GM21381 (cell line): ENCODE results near the gene NEURL3.
"Not testable (repeated sequence)": the region's sequence is repeated elsewhere in the genome, so short reads cannot be mapped to it uniquely, and the experiment has no call there.

Source experiments
- ATAC-seq: cut with Tn5 transposase; IDR thresholded peaks from one replicate; pipeline ENCODE4 v1.9.1; 2021; ENCODE audit warnings: mild to moderate bottlenecking, moderate library complexity; ENCODE audit not compliant: unreplicated experiment

The NEURL3 gene

GRCh38 chr2:96505231-96505889, at the start of gene NEURL3:
NEURL3 (minus strand) TSS chr2:96505357; CDS start chr2:96505286, 71 bp downstream.
- ATAC-seq: no peak

- ATAC-seq: no peak
These were observed 49.4 kb upstream of the NEURL3 start for GRCh38 chr2:96554293-96555145.

- not testable (repeated sequence) for ATAC-seq
These were observed 48.8 kb upstream of the NEURL3 start for GRCh38 chr2:96553957-96554292.

GRCh38 chr2:96553176-96553956, 48.2 kb upstream of the NEURL3 start:
- ATAC-seq: no peak

- ATAC-seq: no peak
These were observed 47.4 kb upstream of the NEURL3 start for GRCh38 chr2:96552315-96553175.

- no peak for ATAC-seq
These were observed 46.6 kb upstream of the NEURL3 start for GRCh38 chr2:96551605-96552314.

- ATAC-seq: no peak
These were observed 45.8 kb upstream of the NEURL3 start for GRCh38 chr2:96550787-96551604.

GRCh38 chr2:96549967-96550786, 45.0 kb upstream of the NEURL3 start:
- ATAC-seq: no peak

GRCh38 chr2:96549466-96549785, 44.3 kb upstream of the NEURL3 start:
- no peak for ATAC-seq

GRCh38 chr2:96548558-96549465, 43.7 kb upstream of the NEURL3 start:
- ATAC-seq: no peak

GRCh38 chr2:96547731-96548171, 42.6 kb upstream of the NEURL3 start:
- ATAC-seq: no peak

GRCh38 chr2:96547203-96547641, 42.1 kb upstream of the NEURL3 start:
- no peak for ATAC-seq

- no peak for ATAC-seq
These were observed 41.6 kb upstream of the NEURL3 start for GRCh38 chr2:96546797-96547196.

- no peak for ATAC-seq
These were observed 41.2 kb upstream of the NEURL3 start for GRCh38 chr2:96546321-96546720.

- ATAC-seq: no peak
These were observed 37.3 kb upstream of the NEURL3 start for GRCh38 chr2:96542357-96542977.

- no peak for ATAC-seq
These were observed 36.4 kb upstream of the NEURL3 start for GRCh38 chr2:96541398-96542152.
